Measurements from ENCODE around the gene CYB5D1. TPM values are rescaled to one million over a fixed set of nuclear protein-coding genes. Genes with fewer than 3 reads are reported as not detected.

CYB5D1 gene
- total RNA-seq, 4 donors from 2014 or later: 4.1 to 14.7 (median 9.0) TPM

DNA sequence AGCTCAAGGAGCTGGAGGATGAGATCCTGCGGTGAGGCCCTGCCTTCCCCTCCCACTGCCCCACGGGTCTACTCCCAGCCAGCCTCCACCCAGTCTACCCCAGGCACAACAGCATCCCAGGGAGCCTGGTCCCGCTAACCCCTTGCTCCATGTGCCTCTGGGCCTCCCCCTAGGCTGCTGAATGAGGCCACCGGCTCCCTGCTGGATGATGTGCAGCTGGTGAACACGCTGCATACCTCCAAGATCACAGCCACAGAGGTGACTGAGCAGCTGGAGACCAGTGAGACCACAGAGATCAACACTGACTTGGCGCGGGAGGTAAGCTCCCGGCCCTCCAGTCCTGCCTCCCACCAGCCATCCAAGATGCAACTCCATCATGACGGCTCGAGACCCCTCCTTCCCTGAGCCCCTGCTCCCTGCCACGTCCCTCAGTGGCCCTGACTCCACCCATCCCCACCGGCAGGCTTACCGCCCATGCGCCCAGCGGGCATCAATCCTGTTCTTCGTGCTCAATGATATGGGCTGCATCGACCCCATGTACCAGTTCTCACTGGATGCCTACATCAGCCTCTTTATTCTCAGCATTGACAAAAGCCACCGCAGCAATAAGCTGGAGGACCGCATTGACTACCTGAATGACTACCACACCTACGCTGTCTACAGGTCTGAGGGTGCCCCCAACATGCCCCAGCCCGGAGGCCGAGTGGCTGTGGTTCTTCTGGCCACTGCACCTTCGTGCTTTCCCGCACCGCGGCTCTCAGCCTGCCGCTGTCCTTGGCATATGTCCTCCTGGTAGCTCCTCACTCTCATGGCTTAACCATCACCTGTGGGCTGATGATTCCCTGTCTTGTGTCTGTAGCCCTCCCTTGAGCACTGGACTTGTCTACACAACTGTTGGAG lies 38.8 kb upstream of the CYB5D1 start:
- in situ Hi-C loops (cut with MboI; ENCODE audit: low sequenced_read_pairs in 4 of 4) (loop anchor here in 1 of 4 donors (10.0 kb wide), 1 partner anchor 64 kb away; no protein-coding TSS in a partner anchor), intact Hi-C loops (cut with DNase I; ENCODE audit: low total_unique reads) (no loop called here)
- DNase-seq (no peak), ATAC-seq (no peak)
- no peak overlapping the region for H3K27ac ChIP-seq
- TF ChIP-seq, protein P1, sequence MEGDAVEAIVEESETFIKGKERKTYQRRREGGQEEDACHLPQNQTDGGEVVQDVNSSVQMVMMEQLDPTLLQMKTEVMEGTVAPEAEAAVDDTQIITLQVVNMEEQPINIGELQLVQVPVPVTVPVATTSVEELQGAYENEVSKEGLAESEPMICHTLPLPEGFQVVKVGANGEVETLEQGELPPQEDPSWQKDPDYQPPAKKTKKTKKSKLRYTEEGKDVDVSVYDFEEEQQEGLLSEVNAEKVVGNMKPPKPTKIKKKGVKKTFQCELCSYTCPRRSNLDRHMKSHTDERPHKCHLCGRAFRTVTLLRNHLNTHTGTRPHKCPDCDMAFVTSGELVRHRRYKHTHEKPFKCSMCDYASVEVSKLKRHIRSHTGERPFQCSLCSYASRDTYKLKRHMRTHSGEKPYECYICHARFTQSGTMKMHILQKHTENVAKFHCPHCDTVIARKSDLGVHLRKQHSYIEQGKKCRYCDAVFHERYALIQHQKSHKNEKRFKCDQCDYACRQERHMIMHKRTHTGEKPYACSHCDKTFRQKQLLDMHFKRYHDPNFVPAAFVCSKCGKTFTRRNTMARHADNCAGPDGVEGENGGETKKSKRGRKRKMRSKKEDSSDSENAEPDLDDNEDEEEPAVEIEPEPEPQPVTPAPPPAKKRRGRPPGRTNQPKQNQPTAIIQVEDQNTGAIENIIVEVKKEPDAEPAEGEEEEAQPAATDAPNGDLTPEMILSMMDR (IDR thresholded peaks at IDR 0.05 in 4 of 5, conservative IDR thresholded peaks at IDR 0.05 in 1 of 5): no peak
- no peak for TF ChIP-seq POLR2A (IDR thresholded peaks at IDR 0.05)
- no peaks in the 10 kb centered on the region for H3K36me3 ChIP-seq
- no peaks in the 10 kb centered on the region for H3K9me3 ChIP-seq
- no peaks in the 10 kb centered on the region for H3K4me1 ChIP-seq
- H3K27me3 ChIP-seq: no peaks in the 10 kb centered on the region
- no peak overlapping the region for H3K4me3 ChIP-seq

DNA sequence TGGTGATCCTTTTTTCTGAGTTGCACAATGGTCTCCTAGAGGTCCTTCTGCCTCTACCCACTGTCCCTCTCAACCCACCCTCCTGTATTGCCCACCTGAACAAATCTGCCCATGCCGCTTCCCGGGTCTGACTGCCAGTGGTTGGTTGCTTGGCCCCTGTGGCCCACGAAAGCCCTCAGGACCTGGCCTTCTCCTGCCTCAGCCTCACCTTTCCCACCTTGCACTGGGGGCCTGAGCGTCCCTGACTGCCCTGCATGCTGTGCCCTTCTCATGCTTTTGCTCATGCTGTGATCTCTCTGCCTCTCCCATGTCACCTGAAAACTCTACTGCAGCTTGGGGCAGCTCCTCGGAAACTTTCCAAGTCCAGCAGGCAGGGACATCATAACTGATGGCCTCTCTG lies 37.6 kb upstream of the CYB5D1 start:
- TF ChIP-seq, protein P1 (IDR thresholded peaks at IDR 0.05 in 4 of 5, conservative IDR thresholded peaks at IDR 0.05 in 1 of 5): no peak
- TF ChIP-seq POLR2A (IDR thresholded peaks at IDR 0.05): no peak
- Histone ChIP-seq H3K27me3 (no peaks in the 10 kb centered on the region), H3K9me3 (no peaks in the 10 kb centered on the region), H3K4me3 (no peak overlapping the region), H3K27ac (no peak overlapping the region), H3K4me1 (no peaks in the 10 kb centered on the region), H3K36me3 (no peaks in the 10 kb centered on the region)
- ATAC-seq (no peak), DNase-seq (no peak)
- in situ Hi-C loops (cut with MboI; ENCODE audit: low sequenced_read_pairs in 4 of 4): no loop called here
- intact Hi-C loops (cut with DNase I; ENCODE audit: low total_unique reads): loop anchor here (5.0 kb wide), 1 partner anchor 78 kb away; no protein-coding TSS in a partner anchor

DNA sequence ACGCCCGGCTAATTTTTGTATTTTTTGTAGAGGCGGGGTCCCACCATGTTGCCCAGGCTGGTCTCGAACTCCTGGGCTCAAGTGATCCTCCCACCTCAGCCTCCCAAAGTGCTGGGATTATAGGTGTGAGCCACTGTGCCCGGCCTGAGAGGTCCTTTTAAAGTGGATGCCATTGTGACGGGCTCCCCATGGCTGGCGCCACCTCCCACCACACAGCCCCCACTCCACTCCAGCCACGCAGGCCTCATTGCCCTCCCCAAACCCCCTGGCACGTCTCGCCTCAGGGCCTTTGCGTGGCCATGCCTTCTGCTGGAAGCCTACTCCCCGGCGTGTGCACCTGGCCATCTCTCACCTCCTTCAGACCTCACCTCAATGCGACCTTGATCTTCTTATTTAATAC lies 35.7 kb upstream of the CYB5D1 start:
- no peak for ATAC-seq

DNA sequence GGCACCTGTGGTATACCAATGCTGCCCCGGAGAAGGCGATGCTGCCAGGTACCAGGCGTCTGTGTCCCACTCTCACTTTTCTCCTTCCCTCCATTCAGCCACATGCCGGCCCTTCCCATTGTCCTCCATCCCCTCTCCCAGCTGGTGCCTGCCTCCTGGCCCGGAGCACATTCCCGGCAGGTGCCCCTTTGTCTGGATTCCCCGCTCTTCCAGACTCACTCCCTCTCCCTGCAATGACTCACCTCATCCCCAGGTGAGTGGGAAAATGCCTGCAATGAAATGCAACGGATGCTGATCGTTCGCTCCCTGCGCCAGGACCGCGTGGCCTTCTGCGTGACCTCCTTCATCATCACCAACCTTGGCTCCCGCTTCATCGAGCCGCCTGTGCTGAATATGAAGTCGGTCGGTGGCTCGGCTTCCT lies 34.2 kb upstream of the CYB5D1 start:
- intact Hi-C loops (cut with DNase I; ENCODE audit: low total_unique reads): loop anchor here (1.0 to 5.0 kb wide), 3 partner anchors 28 to 165 kb away; no protein-coding TSS in a partner anchor
- TF ChIP-seq POLR2A (IDR thresholded peaks at IDR 0.05): no peak
- TF ChIP-seq, protein P1 (IDR thresholded peaks at IDR 0.05 in 4 of 5, conservative IDR thresholded peaks at IDR 0.05 in 1 of 5): no peak
- no peaks in the 10 kb centered on the region for H3K9me3 ChIP-seq
- ATAC-seq (no peak), DNase-seq (no peak)
- H3K27me3 ChIP-seq: no peaks in the 10 kb centered on the region
- in situ Hi-C loops (cut with MboI; ENCODE audit: low sequenced_read_pairs in 4 of 4): no loop called here
- no peaks in the 10 kb centered on the region for H3K4me1 ChIP-seq
- H3K36me3 ChIP-seq: no peaks in the 10 kb centered on the region
- no peak overlapping the region for H3K4me3 ChIP-seq
- no peak overlapping the region for H3K27ac ChIP-seq

More for the DNA sequence above, 35.7 kb upstream of the CYB5D1 start:
- H3K4me1 ChIP-seq: no peaks in the 10 kb centered on the region
- DNase-seq: no peak
- H3K36me3 ChIP-seq: no peaks in the 10 kb centered on the region
- intact Hi-C loops (cut with DNase I; ENCODE audit: low total_unique reads): loop anchor here (2.0 to 5.0 kb wide), 2 partner anchors 80 to 167 kb away; no protein-coding TSS in a partner anchor
- no peak overlapping the region for H3K4me3 ChIP-seq
- H3K27ac ChIP-seq: no peak overlapping the region
- no peaks in the 10 kb centered on the region for H3K9me3 ChIP-seq
- no peak for TF ChIP-seq POLR2A (IDR thresholded peaks at IDR 0.05)
- TF ChIP-seq, protein P1 (IDR thresholded peaks at IDR 0.05 in 4 of 5, conservative IDR thresholded peaks at IDR 0.05 in 1 of 5): no peak
- H3K27me3 ChIP-seq: no peaks in the 10 kb centered on the region
- in situ Hi-C loops (cut with MboI; ENCODE audit: low sequenced_read_pairs in 4 of 4): no loop called here
